ENCODE measurements around the gene LIMS2. TPM values are rescaled to one million over a fixed set of nuclear protein-coding genes. Genes with fewer than 3 reads are reported as not detected.

LIMS2 gene
- total and polyA plus RNA-seq, 2 donors (not counting 1 experiment from before 2014, with no cell fraction given): 1.8 to 17.3 TPM

GRCh38 chr2:127678531-127678930 lies 3.2 kb upstream of the LIMS2 start:
- no peak for TF ChIP-seq EZH2 (IDR thresholded peaks at IDR 0.05; ENCODE audit: low read length, missing control alignments)
- no peak for TF ChIP-seq CTCF (conservative IDR thresholded peaks at IDR 0.05 in 1 of 2, IDR thresholded peaks at IDR 0.05 in 1 of 2; ENCODE audit: low read depth in 1 of 2, low read length in 2 of 2)
- Histone ChIP-seq H3K36me3 (ENCODE audit: control insufficient read depth, insufficient read depth, low read length) (no peaks in the 10 kb centered on the region), H3K79me2 (ENCODE audit: control insufficient read depth, insufficient read depth, low read length) (no peaks in the 10 kb centered on the region), H3K4me1 (ENCODE audit: control insufficient read depth, extremely low read depth, insufficient read depth, low read length) (peaks cover 6% of the 10 kb centered on the region), H3K27me3 (ENCODE audit: control insufficient read depth, insufficient read depth, low read length) (peaks cover 18% of the 10 kb centered on the region), H4K20me1 (ENCODE audit: control insufficient read depth, extremely low read depth, insufficient read depth, low read length) (no peaks in the 10 kb centered on the region), H3K4me2 (ENCODE audit: extremely low read depth, insufficient read depth, low read length) (no peak overlapping the region), H3K27ac (ENCODE audit: insufficient read depth, low read length) (no peak overlapping the region), H3K4me3 (replicated peaks in 1 of 4; ENCODE audit: control extremely low read depth in 1 of 4, insufficient read depth in 1 of 4, low read depth in 3 of 4, low read length in 4 of 4) (no peak overlapping the region), H2AFZ (ENCODE audit: low read length) (no peak overlapping the region), H3K9ac (ENCODE audit: insufficient read depth, low read length) (no peak overlapping the region), H3K9me3 (ENCODE audit: control insufficient read depth, insufficient read depth, low read depth, low read length) (no peaks in the 10 kb centered on the region)
- DNase-seq (ENCODE audit: low read depth in 2 of 2): no peak

- Histone ChIP-seq H3K27me3 (ENCODE audit: control insufficient read depth, insufficient read depth, low read length) (peaks cover 18% of the 10 kb centered on the region), H3K36me3 (ENCODE audit: control insufficient read depth, insufficient read depth, low read length) (no peaks in the 10 kb centered on the region), H2AFZ (ENCODE audit: low read length) (no peak overlapping the region), H3K4me3 (replicated peaks in 1 of 4; ENCODE audit: control extremely low read depth in 1 of 4, insufficient read depth in 1 of 4, low read depth in 3 of 4, low read length in 4 of 4) (no peak overlapping the region), H3K79me2 (ENCODE audit: control insufficient read depth, insufficient read depth, low read length) (no peaks in the 10 kb centered on the region), H3K9me3 (ENCODE audit: control insufficient read depth, insufficient read depth, low read depth, low read length) (no peaks in the 10 kb centered on the region), H3K4me2 (ENCODE audit: extremely low read depth, insufficient read depth, low read length) (no peak overlapping the region), H3K9ac (ENCODE audit: insufficient read depth, low read length) (no peak overlapping the region), H3K4me1 (ENCODE audit: control insufficient read depth, extremely low read depth, insufficient read depth, low read length) (peaks cover 6% of the 10 kb centered on the region), H3K27ac (ENCODE audit: insufficient read depth, low read length) (no peak overlapping the region), H4K20me1 (ENCODE audit: control insufficient read depth, extremely low read depth, insufficient read depth, low read length) (no peaks in the 10 kb centered on the region)
- no peak for DNase-seq (ENCODE audit: low read depth in 2 of 2)
- TF ChIP-seq EZH2 (IDR thresholded peaks at IDR 0.05; ENCODE audit: low read length, missing control alignments): no peak
- no peak for TF ChIP-seq CTCF (conservative IDR thresholded peaks at IDR 0.05 in 1 of 2, IDR thresholded peaks at IDR 0.05 in 1 of 2; ENCODE audit: low read depth in 1 of 2, low read length in 2 of 2)
Measured at GRCh38 chr2:127676906-127677305, 1.6 kb upstream of the LIMS2 start.

- peak overlapping the region; percentile 67 for H3K4me2 ChIP-seq (ENCODE audit: extremely low read depth, insufficient read depth, low read length)
- H3K9me3 ChIP-seq (ENCODE audit: control insufficient read depth, insufficient read depth, low read depth, low read length): no peaks in the 10 kb centered on the region
- H3K36me3 ChIP-seq (ENCODE audit: control insufficient read depth, insufficient read depth, low read length): no peaks in the 10 kb centered on the region
- peak overlapping the region; percentile 1 to 54 (median 16) for H3K4me3 ChIP-seq (replicated peaks in 1 of 4; ENCODE audit: control extremely low read depth in 1 of 4, insufficient read depth in 1 of 4, low read depth in 3 of 4, low read length in 4 of 4)
- H3K4me1 ChIP-seq (ENCODE audit: control insufficient read depth, extremely low read depth, insufficient read depth, low read length): no peaks in the 10 kb centered on the region
- no peak overlapping the region for H3K27ac ChIP-seq (ENCODE audit: insufficient read depth, low read length)
- H3K27me3 ChIP-seq (ENCODE audit: control insufficient read depth, insufficient read depth, low read length): peaks cover 18% of the 10 kb centered on the region
- peak overlapping the region; percentile 62 for H3K9ac ChIP-seq (ENCODE audit: insufficient read depth, low read length)
- H2AFZ ChIP-seq (ENCODE audit: low read length): no peak overlapping the region
- no peak for DNase-seq (ENCODE audit: low read depth in 2 of 2)
- no peaks in the 10 kb centered on the region for H4K20me1 ChIP-seq (ENCODE audit: control insufficient read depth, extremely low read depth, insufficient read depth, low read length)
- H3K79me2 ChIP-seq (ENCODE audit: control insufficient read depth, insufficient read depth, low read length): no peaks in the 10 kb centered on the region
- TF ChIP-seq CTCF (conservative IDR thresholded peaks at IDR 0.05 in 1 of 2, IDR thresholded peaks at IDR 0.05 in 1 of 2; ENCODE audit: low read depth in 1 of 2, low read length in 2 of 2) (no peak), EZH2 (IDR thresholded peaks at IDR 0.05; ENCODE audit: low read length, missing control alignments) (peak; percentile 57)
Measured at GRCh38 chr2:127674241-127675209, 805 bp downstream of the LIMS2 start.

All from fibroblast of lung (primary cell).